ENCODE data around the gene PRR23E. TPM values are rescaled to one million over a fixed set of nuclear protein-coding genes. Genes with fewer than 3 reads are reported as not detected.

The PRR23E gene
- total and polyA plus RNA-seq, 10 of the 15 experiments (the other 5 are each of a cell fraction or from before 2014, with no cell fraction given): not detected

DNA sequence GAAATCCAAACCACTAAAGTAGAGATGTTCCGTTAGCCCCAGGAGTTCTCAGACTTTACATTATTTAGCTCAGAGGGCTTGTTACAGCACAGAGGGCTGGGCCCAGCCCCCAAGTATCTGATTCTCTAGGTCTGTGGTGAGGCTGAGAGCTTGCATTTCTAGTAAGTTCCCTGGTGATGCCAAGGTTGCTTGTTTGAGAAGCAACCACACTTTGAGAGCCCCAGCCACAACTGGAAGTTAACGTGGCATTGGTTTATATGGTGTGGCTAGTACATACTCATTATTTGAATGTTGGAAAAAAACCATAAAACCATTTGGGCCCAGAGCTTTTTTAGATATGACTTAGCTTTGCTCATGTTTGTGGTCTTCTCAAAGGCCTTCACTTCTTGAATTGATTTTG is 35.9 kb downstream of the PRR23E start (continued):
- TF ChIP-seq, protein P1, sequence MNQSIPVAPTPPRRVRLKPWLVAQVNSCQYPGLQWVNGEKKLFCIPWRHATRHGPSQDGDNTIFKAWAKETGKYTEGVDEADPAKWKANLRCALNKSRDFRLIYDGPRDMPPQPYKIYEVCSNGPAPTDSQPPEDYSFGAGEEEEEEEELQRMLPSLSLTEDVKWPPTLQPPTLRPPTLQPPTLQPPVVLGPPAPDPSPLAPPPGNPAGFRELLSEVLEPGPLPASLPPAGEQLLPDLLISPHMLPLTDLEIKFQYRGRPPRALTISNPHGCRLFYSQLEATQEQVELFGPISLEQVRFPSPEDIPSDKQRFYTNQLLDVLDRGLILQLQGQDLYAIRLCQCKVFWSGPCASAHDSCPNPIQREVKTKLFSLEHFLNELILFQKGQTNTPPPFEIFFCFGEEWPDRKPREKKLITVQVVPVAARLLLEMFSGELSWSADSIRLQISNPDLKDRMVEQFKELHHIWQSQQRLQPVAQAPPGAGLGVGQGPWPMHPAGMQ (IDR thresholded peaks at IDR 0.05; ENCODE audit: borderline replicate concordance): no peak
- TF ChIP-seq MXI1 (IDR thresholded peaks at IDR 0.05; ENCODE audit: low read depth, low read length): no peak
- 0 out of 3 replicates have a peak, but pooled peaks have one; percentile 10 for TF ChIP-seq POU2F2 (IDR thresholded peaks at IDR 0.05; ENCODE audit: borderline replicate concordance, low read depth, low read length)
- TF ChIP-seq ZNF384 (IDR thresholded peaks at IDR 0.05; ENCODE audit: borderline replicate concordance, low read depth, low read length): no peak
- TF ChIP-seq SRF (IDR thresholded peaks at IDR 0.05; ENCODE audit: low read depth in 2 of 2, low read length in 2 of 2): no peak
- no peak for TF ChIP-seq HCFC1 (IDR thresholded peaks at IDR 0.05; ENCODE audit: low read length)
- TF ChIP-seq FOXM1 (IDR thresholded peaks at IDR 0.05; ENCODE audit: low read depth, low read length): peak; percentile 65; the same call in 1 of the 2 replicates
- TF ChIP-seq RAD21 (IDR thresholded peaks at IDR 0.05; ENCODE audit: insufficient read depth, low read depth, low read length): no peak
- TF ChIP-seq, protein P2, sequence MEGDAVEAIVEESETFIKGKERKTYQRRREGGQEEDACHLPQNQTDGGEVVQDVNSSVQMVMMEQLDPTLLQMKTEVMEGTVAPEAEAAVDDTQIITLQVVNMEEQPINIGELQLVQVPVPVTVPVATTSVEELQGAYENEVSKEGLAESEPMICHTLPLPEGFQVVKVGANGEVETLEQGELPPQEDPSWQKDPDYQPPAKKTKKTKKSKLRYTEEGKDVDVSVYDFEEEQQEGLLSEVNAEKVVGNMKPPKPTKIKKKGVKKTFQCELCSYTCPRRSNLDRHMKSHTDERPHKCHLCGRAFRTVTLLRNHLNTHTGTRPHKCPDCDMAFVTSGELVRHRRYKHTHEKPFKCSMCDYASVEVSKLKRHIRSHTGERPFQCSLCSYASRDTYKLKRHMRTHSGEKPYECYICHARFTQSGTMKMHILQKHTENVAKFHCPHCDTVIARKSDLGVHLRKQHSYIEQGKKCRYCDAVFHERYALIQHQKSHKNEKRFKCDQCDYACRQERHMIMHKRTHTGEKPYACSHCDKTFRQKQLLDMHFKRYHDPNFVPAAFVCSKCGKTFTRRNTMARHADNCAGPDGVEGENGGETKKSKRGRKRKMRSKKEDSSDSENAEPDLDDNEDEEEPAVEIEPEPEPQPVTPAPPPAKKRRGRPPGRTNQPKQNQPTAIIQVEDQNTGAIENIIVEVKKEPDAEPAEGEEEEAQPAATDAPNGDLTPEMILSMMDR (IDR thresholded peaks at IDR 0.05 in 2 of 3, conservative IDR thresholded peaks at IDR 0.05 in 1 of 3; ENCODE audit: control insufficient read depth in 2 of 3, extremely low read depth in 1 of 3, insufficient read depth in 1 of 3, low read depth in 3 of 3, low read length in 3 of 3): no peak
- TF ChIP-seq, protein P3, sequence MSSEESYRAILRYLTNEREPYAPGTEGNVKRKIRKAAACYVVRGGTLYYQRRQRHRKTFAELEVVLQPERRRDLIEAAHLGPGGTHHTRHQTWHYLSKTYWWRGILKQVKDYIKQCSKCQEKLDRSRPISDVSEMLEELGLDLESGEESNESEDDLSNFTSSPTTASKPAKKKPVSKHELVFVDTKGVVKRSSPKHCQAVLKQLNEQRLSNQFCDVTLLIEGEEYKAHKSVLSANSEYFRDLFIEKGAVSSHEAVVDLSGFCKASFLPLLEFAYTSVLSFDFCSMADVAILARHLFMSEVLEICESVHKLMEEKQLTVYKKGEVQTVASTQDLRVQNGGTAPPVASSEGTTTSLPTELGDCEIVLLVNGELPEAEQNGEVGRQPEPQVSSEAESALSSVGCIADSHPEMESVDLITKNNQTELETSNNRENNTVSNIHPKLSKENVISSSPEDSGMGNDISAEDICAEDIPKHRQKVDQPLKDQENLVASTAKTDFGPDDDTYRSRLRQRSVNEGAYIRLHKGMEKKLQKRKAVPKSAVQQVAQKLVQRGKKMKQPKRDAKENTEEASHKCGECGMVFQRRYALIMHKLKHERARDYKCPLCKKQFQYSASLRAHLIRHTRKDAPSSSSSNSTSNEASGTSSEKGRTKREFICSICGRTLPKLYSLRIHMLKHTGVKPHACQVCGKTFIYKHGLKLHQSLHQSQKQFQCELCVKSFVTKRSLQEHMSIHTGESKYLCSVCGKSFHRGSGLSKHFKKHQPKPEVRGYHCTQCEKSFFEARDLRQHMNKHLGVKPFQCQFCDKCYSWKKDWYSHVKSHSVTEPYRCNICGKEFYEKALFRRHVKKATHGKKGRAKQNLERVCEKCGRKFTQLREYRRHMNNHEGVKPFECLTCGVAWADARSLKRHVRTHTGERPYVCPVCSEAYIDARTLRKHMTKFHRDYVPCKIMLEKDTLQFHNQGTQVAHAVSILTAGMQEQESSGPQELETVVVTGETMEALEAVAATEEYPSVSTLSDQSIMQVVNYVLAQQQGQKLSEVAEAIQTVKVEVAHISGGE (CRISPR knock-in tag; IDR thresholded peaks at IDR 0.05): no peak
- TF ChIP-seq TCF7 (IDR thresholded peaks at IDR 0.05; ENCODE audit: borderline replicate concordance): peak; percentile 68; the same call in 1 of the 2 replicates
- TF ChIP-seq IRF4 (IDR thresholded peaks at IDR 0.05; ENCODE audit: low read depth, low read length): peak; percentile 37; the same call in 1 of the 2 replicates
- TF ChIP-seq SREBF2 (IDR thresholded peaks at IDR 0.05; ENCODE audit: low read length): no peak
- TF ChIP-seq POLR2AphosphoS2 (IDR thresholded peaks at IDR 0.05; ENCODE audit: low read depth, low read length): no peak
- TF ChIP-seq RUNX3 (IDR thresholded peaks at IDR 0.05; ENCODE audit: low read length): peak; percentile 98
- TF ChIP-seq SMAD5 (IDR thresholded peaks at IDR 0.05; ENCODE audit: low read depth): no peak
- no peak for TF ChIP-seq RB1 (IDR thresholded peaks at IDR 0.05; ENCODE audit: borderline replicate concordance)
- TF ChIP-seq NR2C2 (IDR thresholded peaks at IDR 0.05; ENCODE audit: borderline replicate concordance, control insufficient read depth, insufficient read length, low read depth): no peak
- TF ChIP-seq, protein P4, sequence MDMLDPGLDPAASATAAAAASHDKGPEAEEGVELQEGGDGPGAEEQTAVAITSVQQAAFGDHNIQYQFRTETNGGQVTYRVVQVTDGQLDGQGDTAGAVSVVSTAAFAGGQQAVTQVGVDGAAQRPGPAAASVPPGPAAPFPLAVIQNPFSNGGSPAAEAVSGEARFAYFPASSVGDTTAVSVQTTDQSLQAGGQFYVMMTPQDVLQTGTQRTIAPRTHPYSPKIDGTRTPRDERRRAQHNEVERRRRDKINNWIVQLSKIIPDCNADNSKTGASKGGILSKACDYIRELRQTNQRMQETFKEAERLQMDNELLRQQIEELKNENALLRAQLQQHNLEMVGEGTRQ (IDR thresholded peaks at IDR 0.05; ENCODE audit: borderline replicate concordance, low read depth, low read length): no peak
- peak; percentile 40; the same call in 1 of the 2 replicates for TF ChIP-seq TBL1XR1 (IDR thresholded peaks at IDR 0.05; ENCODE audit: low read depth, low read length)
- no peak for TF ChIP-seq YBX1 (IDR thresholded peaks at IDR 0.05)
- TF ChIP-seq GATAD2B (conservative IDR thresholded peaks at IDR 0.05; ENCODE audit: low read depth): no peak
- no peak for TF ChIP-seq RFX5 (IDR thresholded peaks at IDR 0.05; ENCODE audit: low read depth, low read length)
- TF ChIP-seq TAF1 (IDR thresholded peaks at IDR 0.05; ENCODE audit: borderline replicate concordance, low read depth, low read length): no peak
- no peak for TF ChIP-seq TARDBP (IDR thresholded peaks at IDR 0.05; ENCODE audit: borderline replicate concordance)
- TF ChIP-seq SMARCA5 (IDR thresholded peaks at IDR 0.05): no peak
- TF ChIP-seq CBX5 (IDR thresholded peaks at IDR 0.05; ENCODE audit: low read depth): no peak
